Measurements from ENCODE around the gene HECTD1. TPM values are rescaled to one million over a fixed set of nuclear protein-coding genes. Genes with fewer than 3 reads are reported as not detected.
"Not testable (repeated sequence)": the region's sequence is repeated elsewhere in the genome, so short reads cannot be mapped to it uniquely, and the experiment has no call there.

The HECTD1 gene
- total RNA-seq, 2 experiments from 2014 or later, result 90.3 to 126 TPM

GRCh38 chr14:31057701-31058364, 149.8 kb downstream of the HECTD1 start:
- Histone ChIP-seq H3K4me1 (ENCODE audit: insufficient read depth, low read length, poor library complexity, severe bottlenecking) (peaks cover 12% of the 10 kb centered on the region), H3K36me3 (ENCODE audit: insufficient read depth, low read length) (no peaks in the 10 kb centered on the region), H3K4me2 (ENCODE audit: low read length) (no peak overlapping the region), H4K20me1 (ENCODE audit: insufficient read depth, low read length) (no peaks in the 10 kb centered on the region), H3K4me3 (ENCODE audit: low read depth, low read length, poor library complexity, severe bottlenecking) (no peak overlapping the region), H3K9me3 (ENCODE audit: low read length) (no peaks in the 10 kb centered on the region), H3K9me2 (ENCODE audit: insufficient read depth, low read length) (no peaks in the 10 kb centered on the region), H3K27ac (ENCODE audit: low read depth, low read length, poor library complexity, severe bottlenecking) (no peak overlapping the region), H3K79me2 (ENCODE audit: insufficient read depth, low read depth, low read length) (no peaks in the 10 kb centered on the region), H2AFZ (ENCODE audit: low read length) (no peak overlapping the region)
- TF ChIP-seq, protein P1, sequence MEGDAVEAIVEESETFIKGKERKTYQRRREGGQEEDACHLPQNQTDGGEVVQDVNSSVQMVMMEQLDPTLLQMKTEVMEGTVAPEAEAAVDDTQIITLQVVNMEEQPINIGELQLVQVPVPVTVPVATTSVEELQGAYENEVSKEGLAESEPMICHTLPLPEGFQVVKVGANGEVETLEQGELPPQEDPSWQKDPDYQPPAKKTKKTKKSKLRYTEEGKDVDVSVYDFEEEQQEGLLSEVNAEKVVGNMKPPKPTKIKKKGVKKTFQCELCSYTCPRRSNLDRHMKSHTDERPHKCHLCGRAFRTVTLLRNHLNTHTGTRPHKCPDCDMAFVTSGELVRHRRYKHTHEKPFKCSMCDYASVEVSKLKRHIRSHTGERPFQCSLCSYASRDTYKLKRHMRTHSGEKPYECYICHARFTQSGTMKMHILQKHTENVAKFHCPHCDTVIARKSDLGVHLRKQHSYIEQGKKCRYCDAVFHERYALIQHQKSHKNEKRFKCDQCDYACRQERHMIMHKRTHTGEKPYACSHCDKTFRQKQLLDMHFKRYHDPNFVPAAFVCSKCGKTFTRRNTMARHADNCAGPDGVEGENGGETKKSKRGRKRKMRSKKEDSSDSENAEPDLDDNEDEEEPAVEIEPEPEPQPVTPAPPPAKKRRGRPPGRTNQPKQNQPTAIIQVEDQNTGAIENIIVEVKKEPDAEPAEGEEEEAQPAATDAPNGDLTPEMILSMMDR (conservative IDR thresholded peaks at IDR 0.05; ENCODE audit: low read length), result no peak
- TF ChIP-seq EZH2phosphoT487 (IDR thresholded peaks at IDR 0.05; ENCODE audit: borderline replicate concordance, low read depth, low read length), result no peak
- BruUV-seq (replicated peaks), result no TSS peak
- DNase-seq (ENCODE audit: low spot score), result no peak
- intact Hi-C loops (cut with micrococcal nuclease; ENCODE audit: unreplicated experiment), result no loop called here
- CTCF ChIA-PET (ENCODE audit: unreplicated experiment), result no interaction called here
- POLR2A ChIA-PET, result interaction anchor here (0.9 to 1.3 kb wide), 4 partner anchors 8 to 47 kb away, joined by 3 to 5 read pairs (median 4); no protein-coding TSS in a partner anchor

DNA sequence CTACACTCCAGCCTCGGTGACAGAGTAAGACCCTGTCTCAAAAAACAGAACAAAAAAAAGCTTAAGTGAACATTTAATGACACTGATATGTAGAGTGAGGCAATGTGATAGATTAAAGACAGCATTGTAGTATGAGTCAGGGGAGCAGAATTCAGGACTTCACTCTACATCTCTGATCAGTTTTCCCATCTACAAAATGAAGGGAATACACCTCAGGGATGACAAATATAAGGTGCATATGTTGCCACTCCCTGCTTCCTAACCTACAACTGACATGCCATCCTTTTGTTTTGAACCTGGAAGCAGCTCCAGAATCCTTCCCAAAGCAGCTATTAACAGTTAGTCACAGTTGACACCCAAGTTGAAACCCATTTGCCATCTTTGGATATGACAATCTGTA, 150.6 kb downstream of the HECTD1 start:
- POLR2A ChIA-PET, result interaction anchor here (0.9 to 1.3 kb wide), 4 partner anchors 9 to 84 kb away, joined by 3 to 4 read pairs (median 4); no protein-coding TSS in a partner anchor
- intact Hi-C loops (cut with micrococcal nuclease; ENCODE audit: unreplicated experiment), result no loop called here

DNA sequence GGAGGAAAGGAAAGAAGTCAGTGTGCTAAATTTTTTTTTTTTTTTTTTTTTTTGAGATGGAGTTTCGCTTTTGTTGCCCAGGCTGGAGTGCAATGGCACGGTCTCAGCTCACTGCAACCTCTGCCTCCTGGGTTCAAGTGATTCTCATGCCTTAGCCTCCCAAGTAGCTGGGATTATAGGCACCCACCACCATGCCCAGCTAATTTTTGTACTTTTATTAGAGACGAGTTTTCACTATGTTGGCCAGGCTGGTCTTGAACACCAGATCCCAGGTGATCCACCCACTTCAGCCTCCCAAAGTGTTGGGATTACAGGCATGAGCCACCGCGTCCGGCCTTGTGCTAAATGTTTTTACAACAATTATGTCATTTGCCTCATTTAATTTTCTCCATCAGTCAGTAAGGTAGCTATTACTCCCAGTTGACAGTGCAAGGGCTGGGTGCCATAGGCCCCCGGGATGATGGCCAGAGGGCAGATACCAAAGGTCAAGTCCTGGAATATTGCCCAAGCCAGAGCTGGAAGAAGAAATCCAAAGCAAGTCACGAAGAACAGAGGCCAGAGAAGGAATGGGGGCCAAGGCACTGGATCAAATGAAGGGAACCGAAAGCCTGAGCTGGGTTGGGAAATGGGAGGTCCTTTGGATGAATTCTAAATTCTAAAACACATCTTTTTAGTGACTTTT, 154.5 kb downstream of the HECTD1 start:
- CTCF ChIA-PET (ENCODE audit: unreplicated experiment), result interaction anchor here (0.6 to 0.7 kb wide), 2 partner anchors 20 to 401 kb away, joined by 3 read pairs; no protein-coding TSS in a partner anchor
- H3K36me3 ChIP-seq (ENCODE audit: insufficient read depth, low read length); intact Hi-C loops (cut with micrococcal nuclease; ENCODE audit: unreplicated experiment); H3K4me2 ChIP-seq (ENCODE audit: low read length); H3K4me3 ChIP-seq (ENCODE audit: low read depth, low read length, poor library complexity, severe bottlenecking); BruUV-seq (replicated peaks); H3K9me2 ChIP-seq (ENCODE audit: insufficient read depth, low read length); H3K9me3 ChIP-seq (ENCODE audit: low read length); H4K20me1 ChIP-seq (ENCODE audit: insufficient read depth, low read length); DNase-seq (ENCODE audit: low spot score); H2AFZ ChIP-seq (ENCODE audit: low read length); H3K79me2 ChIP-seq (ENCODE audit: insufficient read depth, low read depth, low read length); H3K4me1 ChIP-seq (ENCODE audit: insufficient read depth, low read length, poor library complexity, severe bottlenecking); H3K27ac ChIP-seq (ENCODE audit: low read depth, low read length, poor library complexity, severe bottlenecking): not testable (repeated sequence)
- POLR2A ChIA-PET, result interaction anchor here (0.6 to 0.9 kb wide), 2 partner anchors 11 to 12 kb away, joined by 6 to 7 read pairs; no protein-coding TSS in a partner anchor

More for the DNA sequence above, 150.6 kb downstream of the HECTD1 start:
- Histone ChIP-seq H3K4me3 (ENCODE audit: low read depth, low read length, poor library complexity, severe bottlenecking) (no peak overlapping the region), H3K4me2 (ENCODE audit: low read length) (no peak overlapping the region), H3K79me2 (ENCODE audit: insufficient read depth, low read depth, low read length) (no peaks in the 10 kb centered on the region), H3K36me3 (ENCODE audit: insufficient read depth, low read length) (no peaks in the 10 kb centered on the region), H3K9me2 (ENCODE audit: insufficient read depth, low read length) (no peaks in the 10 kb centered on the region), H3K4me1 (ENCODE audit: insufficient read depth, low read length, poor library complexity, severe bottlenecking) (peaks cover 12% of the 10 kb centered on the region), H4K20me1 (ENCODE audit: insufficient read depth, low read length) (no peaks in the 10 kb centered on the region), H2AFZ (ENCODE audit: low read length) (no peak overlapping the region), H3K9me3 (ENCODE audit: low read length) (no peaks in the 10 kb centered on the region), H3K27ac (ENCODE audit: low read depth, low read length, poor library complexity, severe bottlenecking) (no peak overlapping the region)
- no TSS peak for BruUV-seq (replicated peaks)
- CTCF ChIA-PET (ENCODE audit: unreplicated experiment), result no interaction called here
- TF ChIP-seq EZH2phosphoT487 (IDR thresholded peaks at IDR 0.05; ENCODE audit: borderline replicate concordance, low read depth, low read length), result no peak
- TF ChIP-seq, protein P1 (conservative IDR thresholded peaks at IDR 0.05; ENCODE audit: low read length), result no peak
- DNase-seq (ENCODE audit: low spot score), result no peak
